ENCODE data around the gene EDEM2. TPM values are rescaled to one million over a fixed set of nuclear protein-coding genes. Genes with fewer than 3 reads are reported as not detected.

The EDEM2 gene
- total and polyA plus RNA-seq, 2 of the 13 experiments (the other 11 are each of a cell fraction or from before 2014, with no cell fraction given): 33.1 to 46.9 TPM

DNA sequence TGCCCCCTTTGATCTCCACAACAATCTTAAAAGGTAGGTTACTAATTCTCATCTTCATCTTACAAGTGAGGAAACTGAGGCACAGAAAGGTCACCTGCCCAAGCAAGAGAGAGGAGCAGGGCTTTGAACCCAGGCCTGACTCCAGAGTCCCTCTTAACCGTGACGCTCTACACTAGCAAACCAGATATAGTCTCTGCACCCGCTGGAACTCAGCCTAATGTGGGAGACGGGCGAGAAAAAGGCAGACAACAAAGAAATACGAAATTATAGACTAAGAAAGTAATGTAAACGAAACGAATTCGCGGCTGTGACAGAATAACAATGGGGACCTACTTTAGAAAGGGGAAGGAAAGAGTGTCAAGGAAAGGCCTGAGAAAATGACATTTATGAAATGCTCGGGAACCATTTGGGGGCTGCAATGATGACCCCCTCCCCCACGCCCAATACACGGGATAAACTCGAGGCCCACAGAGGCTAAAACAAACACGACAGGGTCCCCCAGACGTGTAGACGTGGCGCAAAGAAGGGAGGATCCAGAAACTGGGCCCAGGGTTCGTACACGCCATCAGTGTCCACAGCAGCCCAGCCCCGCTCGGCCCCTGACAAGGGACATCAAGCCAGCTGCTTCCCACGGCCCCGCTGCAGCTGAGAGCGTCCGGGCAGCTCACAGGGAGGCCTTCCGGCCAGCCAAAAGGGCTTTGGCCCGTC, 55.2 kb downstream of the EDEM2 start (continued):
- TF ChIP-seq, protein P1, sequence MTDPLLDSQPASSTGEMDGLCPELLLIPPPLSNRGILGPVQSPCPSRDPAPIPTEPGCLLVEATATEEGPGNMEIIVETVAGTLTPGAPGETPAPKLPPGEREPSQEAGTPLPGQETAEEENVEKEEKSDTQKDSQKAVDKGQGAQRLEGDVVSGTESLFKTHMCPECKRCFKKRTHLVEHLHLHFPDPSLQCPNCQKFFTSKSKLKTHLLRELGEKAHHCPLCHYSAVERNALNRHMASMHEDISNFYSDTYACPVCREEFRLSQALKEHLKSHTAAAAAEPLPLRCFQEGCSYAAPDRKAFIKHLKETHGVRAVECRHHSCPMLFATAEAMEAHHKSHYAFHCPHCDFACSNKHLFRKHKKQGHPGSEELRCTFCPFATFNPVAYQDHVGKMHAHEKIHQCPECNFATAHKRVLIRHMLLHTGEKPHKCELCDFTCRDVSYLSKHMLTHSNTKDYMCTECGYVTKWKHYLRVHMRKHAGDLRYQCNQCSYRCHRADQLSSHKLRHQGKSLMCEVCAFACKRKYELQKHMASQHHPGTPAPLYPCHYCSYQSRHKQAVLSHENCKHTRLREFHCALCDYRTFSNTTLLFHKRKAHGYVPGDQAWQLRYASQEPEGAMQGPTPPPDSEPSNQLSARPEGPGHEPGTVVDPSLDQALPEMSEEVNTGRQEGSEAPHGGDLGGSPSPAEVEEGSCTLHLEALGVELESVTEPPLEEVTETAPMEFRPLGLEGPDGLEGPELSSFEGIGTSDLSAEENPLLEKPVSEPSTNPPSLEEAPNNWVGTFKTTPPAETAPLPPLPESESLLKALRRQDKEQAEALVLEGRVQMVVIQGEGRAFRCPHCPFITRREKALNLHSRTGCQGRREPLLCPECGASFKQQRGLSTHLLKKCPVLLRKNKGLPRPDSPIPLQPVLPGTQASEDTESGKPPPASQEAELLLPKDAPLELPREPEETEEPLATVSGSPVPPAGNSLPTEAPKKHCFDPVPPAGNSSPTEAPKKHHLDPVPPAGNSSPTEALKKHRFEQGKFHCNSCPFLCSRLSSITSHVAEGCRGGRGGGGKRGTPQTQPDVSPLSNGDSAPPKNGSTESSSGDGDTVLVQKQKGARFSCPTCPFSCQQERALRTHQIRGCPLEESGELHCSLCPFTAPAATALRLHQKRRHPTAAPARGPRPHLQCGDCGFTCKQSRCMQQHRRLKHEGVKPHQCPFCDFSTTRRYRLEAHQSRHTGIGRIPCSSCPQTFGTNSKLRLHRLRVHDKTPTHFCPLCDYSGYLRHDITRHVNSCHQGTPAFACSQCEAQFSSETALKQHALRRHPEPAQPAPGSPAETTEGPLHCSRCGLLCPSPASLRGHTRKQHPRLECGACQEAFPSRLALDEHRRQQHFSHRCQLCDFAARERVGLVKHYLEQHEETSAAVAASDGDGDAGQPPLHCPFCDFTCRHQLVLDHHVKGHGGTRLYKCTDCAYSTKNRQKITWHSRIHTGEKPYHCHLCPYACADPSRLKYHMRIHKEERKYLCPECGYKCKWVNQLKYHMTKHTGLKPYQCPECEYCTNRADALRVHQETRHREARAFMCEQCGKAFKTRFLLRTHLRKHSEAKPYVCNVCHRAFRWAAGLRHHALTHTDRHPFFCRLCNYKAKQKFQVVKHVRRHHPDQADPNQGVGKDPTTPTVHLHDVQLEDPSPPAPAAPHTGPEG (CRISPR knock-in tag; IDR thresholded peaks at IDR 0.05): peak; percentile 50; the same call in 1 of the 2 replicates
- TF ChIP-seq AGO2 (optimal IDR thresholded peaks at IDR 0.05; ENCODE audit: low read depth, low read length) (no peak), CHCHD3 (CRISPR knock-in tag; IDR thresholded peaks at IDR 0.05) (peak; percentile 18; the same call in 1 of the 2 replicates), BRCA1 (CRISPR knock-in tag; IDR thresholded peaks at IDR 0.05) (peak; percentile 35; the same call in 1 of the 2 replicates), ZKSCAN5 (CRISPR knock-in tag; IDR thresholded peaks at IDR 0.05) (peak; percentile 5; the same call in 1 of the 2 replicates), HHEX (CRISPR knock-in tag; IDR thresholded peaks at IDR 0.05) (peak; percentile 21; the same call in 1 of the 2 replicates), ZNF607 (CRISPR knock-in tag; IDR thresholded peaks at IDR 0.05; ENCODE audit: borderline replicate concordance) (no peak), ZIK1 (CRISPR knock-in tag; IDR thresholded peaks at IDR 0.05; ENCODE audit: borderline replicate concordance, low read depth) (no peak), ZNF329 (CRISPR knock-in tag; IDR thresholded peaks at IDR 0.05; ENCODE audit: low read depth) (peak; percentile 71; the same call in 1 of the 2 replicates), ZNF766 (CRISPR knock-in tag; IDR thresholded peaks at IDR 0.05; ENCODE audit: borderline replicate concordance) (no peak), ZNF124 (CRISPR knock-in tag; IDR thresholded peaks at IDR 0.05) (no peak), HOXA9 (CRISPR knock-in tag; IDR thresholded peaks at IDR 0.05; ENCODE audit: borderline replicate concordance) (0 out of 2 replicates have a peak, but pooled peaks have one; percentile 9), ZNF430 (CRISPR knock-in tag; IDR thresholded peaks at IDR 0.05) (peak; percentile 8; the same call in 1 of the 2 replicates), CENPT (CRISPR knock-in tag; IDR thresholded peaks at IDR 0.05; ENCODE audit: low read depth) (no peak), FLYWCH1 (CRISPR knock-in tag; IDR thresholded peaks at IDR 0.05) (peak; percentile 88)
- TF ChIP-seq, protein P2, sequence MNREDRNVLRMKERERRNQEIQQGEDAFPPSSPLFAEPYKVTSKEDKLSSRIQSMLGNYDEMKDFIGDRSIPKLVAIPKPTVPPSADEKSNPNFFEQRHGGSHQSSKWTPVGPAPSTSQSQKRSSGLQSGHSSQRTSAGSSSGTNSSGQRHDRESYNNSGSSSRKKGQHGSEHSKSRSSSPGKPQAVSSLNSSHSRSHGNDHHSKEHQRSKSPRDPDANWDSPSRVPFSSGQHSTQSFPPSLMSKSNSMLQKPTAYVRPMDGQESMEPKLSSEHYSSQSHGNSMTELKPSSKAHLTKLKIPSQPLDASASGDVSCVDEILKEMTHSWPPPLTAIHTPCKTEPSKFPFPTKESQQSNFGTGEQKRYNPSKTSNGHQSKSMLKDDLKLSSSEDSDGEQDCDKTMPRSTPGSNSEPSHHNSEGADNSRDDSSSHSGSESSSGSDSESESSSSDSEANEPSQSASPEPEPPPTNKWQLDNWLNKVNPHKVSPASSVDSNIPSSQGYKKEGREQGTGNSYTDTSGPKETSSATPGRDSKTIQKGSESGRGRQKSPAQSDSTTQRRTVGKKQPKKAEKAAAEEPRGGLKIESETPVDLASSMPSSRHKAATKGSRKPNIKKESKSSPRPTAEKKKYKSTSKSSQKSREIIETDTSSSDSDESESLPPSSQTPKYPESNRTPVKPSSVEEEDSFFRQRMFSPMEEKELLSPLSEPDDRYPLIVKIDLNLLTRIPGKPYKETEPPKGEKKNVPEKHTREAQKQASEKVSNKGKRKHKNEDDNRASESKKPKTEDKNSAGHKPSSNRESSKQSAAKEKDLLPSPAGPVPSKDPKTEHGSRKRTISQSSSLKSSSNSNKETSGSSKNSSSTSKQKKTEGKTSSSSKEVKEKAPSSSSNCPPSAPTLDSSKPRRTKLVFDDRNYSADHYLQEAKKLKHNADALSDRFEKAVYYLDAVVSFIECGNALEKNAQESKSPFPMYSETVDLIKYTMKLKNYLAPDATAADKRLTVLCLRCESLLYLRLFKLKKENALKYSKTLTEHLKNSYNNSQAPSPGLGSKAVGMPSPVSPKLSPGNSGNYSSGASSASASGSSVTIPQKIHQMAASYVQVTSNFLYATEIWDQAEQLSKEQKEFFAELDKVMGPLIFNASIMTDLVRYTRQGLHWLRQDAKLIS (CRISPR knock-in tag; IDR thresholded peaks at IDR 0.05): 0 out of 2 replicates have a peak, but pooled peaks have one; percentile 16
- TF ChIP-seq, protein P3, sequence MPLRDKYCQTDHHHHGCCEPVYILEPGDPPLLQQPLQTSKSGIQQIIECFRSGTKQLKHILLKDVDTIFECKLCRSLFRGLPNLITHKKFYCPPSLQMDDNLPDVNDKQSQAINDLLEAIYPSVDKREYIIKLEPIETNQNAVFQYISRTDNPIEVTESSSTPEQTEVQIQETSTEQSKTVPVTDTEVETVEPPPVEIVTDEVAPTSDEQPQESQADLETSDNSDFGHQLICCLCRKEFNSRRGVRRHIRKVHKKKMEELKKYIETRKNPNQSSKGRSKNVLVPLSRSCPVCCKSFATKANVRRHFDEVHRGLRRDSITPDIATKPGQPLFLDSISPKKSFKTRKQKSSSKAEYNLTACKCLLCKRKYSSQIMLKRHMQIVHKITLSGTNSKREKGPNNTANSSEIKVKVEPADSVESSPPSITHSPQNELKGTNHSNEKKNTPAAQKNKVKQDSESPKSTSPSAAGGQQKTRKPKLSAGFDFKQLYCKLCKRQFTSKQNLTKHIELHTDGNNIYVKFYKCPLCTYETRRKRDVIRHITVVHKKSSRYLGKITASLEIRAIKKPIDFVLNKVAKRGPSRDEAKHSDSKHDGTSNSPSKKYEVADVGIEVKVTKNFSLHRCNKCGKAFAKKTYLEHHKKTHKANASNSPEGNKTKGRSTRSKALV (CRISPR knock-in tag; IDR thresholded peaks at IDR 0.05): 0 out of 2 replicates have a peak, but pooled peaks have one; percentile 12

Data from HepG2 (cell line).